Measurements from ENCODE around the gene CFL1. TPM values are rescaled to one million over a fixed set of nuclear protein-coding genes. Genes with fewer than 3 reads are reported as not detected.
A peak's percentile ranks its signal among the peaks of the same experiment; 100 is the strongest.

CFL1 gene
- total and polyA plus RNA-seq, 9 donors: 215 to 693 (median 476) TPM

DNA sequence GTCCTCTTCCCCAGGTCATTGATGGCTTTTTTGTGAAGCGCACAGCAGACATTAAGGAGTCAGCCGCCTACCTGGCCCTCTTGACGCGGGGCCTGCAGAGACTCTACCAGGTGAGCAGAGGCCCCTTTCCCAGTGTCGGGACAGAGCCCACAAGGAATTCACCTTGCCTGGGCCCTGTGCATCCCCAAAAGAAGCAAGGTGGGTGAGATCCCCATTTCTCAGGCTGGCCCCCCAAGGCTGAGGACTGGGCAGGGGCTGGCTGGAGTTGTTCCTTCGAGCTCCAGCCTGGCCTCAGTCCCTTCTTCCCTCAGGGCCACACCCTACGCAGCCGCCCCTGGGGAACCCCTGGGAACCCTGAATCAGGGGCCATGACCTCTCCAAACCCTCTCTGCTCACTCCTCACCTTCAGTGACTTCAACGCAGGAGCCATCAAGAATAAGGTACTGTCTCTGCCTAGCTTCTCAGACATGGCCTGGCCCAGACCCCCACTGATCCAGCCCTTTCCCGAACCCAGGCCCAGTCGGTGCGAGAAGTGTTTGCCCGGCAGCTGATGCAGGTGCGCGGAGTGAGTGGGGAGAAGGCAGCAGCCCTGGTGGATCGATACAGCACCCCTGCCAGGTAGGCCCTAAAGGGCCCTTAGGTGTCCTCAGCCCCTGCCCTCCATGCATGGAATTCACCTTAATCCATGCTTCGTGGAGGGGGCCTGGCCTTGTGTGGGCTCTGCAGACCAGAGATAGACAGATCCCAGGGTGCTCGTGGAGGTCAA, 6.9 kb upstream of the CFL1 start:
- Histone ChIP-seq H3K4me3 (no peak overlapping the region), H3K27ac (no peak overlapping the region), H3K9me3 (no peaks in the 10 kb centered on the region), H3K4me1 (ENCODE audit: insufficient read depth) (no peaks in the 10 kb centered on the region), H3K36me3 (no peaks in the 10 kb centered on the region), H3K27me3 (no peaks in the 10 kb centered on the region)
- peak in 4 of 5 donors; percentile 11 to 26 (median 24) for DNase-seq
- 69 to 80% (median 77%) methylated on average over 18 of the region's 18 CpGs for WGBS, 3 donors
- intact Hi-C loops (cut with DNase I): no loop called here
- TF ChIP-seq EP300 (IDR thresholded peaks at IDR 0.05): no peak
- TF ChIP-seq POLR2A (IDR thresholded peaks at IDR 0.05): no peak
- no peak for TF ChIP-seq CTCF (IDR thresholded peaks at IDR 0.05)

DNA sequence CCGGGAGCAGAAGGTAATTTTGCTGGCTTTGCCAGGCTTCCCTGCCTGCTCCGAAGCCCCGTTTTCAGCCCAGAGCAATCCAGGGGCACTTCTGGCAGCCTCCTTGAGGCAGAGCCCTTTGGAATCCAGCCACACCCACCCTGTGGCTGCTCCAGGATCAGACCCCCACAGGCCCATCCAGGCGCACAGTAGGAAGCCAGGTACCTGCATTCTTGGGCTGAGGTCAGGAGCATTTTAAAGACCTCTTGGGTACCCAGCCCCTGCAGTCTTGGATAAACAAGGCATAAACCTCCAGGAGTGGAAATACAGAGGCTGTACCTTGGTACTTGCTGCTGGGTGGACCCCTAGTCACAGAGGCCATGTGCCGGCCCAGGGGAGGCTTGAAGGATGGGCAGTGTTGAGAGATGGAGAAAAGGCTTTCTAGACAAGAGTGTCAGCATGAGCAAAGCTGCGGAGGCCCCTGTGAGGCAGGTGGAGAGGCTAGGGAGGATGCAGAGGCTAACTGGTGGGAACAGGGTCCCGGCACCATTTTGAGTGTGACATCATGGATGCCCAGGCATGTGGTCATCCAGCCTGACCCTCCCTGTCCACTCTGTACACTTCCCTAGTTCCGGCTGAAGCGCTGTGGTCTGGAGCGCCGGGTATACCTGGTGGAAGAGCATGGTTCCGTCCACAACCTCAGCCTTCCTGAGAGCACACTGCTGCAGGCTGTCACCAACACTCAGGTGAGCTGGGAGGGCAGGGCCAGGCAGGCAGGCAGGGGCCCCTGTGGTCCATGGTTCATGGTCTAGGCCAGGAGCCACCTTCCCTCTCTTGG, 6.1 kb upstream of the CFL1 start:
- Histone ChIP-seq H3K4me1 (ENCODE audit: insufficient read depth) (no peaks in the 10 kb centered on the region), H3K9me3 (no peaks in the 10 kb centered on the region), H3K36me3 (no peaks in the 10 kb centered on the region), H3K27me3 (no peaks in the 10 kb centered on the region), H3K27ac (no peak overlapping the region), H3K4me3 (no peak overlapping the region)
- WGBS, 3 donors: 76 to 79% (median 76%) methylated on average over 12 of the region's 12 CpGs
- intact Hi-C loops (cut with DNase I): no loop called here
- peak in 4 of 5 donors; percentile 7 to 29 (median 24) for DNase-seq
- TF ChIP-seq EP300 (IDR thresholded peaks at IDR 0.05) (no peak), POLR2A (IDR thresholded peaks at IDR 0.05) (no peak), CTCF (IDR thresholded peaks at IDR 0.05) (no peak)

DNA sequence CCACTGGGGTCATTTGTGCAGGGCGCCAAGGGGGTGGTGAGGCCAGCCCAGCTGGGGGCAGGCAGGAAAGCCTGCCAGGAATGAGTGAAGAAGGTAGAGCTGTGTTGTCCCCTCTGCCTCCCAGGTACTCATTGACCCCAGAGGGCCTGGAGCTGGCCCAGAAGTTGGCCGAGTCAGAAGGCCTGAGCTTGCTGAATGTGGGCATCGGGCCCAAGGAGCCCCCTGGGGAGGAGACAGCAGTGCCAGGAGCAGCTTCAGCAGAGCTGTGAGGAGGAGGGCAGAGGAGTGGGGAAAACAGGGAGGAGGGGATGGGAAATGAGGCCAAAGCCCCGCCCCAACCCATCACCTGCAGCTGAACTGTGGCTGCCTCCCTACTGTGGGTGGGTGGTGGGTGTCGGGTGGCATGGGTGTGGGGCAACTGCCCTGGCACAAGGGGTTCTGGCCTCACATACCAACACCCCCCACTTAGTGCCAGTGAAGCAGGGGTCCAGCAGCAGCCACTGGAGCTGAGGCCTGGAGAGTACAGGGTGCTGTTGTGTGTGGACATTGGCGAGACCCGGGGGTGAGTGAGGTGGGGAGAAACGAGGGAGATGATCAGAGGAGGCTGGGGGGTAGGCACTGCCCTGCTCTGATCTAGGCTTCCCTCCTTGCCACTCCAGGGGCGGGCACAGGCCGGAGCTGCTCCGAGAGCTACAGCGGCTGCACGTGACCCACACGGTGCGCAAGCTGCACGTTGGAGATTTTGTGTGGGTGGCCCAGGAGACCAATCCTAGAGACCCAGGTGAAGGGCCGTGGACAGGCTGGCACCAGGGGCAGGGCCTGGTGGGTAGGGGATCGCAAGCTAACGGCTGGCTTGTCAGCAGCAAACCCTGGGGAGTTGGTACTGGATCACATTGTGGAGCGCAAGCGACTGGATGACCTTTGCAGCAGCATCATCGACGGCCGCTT, 5.2 kb upstream of the CFL1 start:
- intact Hi-C loops (cut with DNase I): no loop called here
- no peak overlapping the region for H3K27ac ChIP-seq
- 79 to 82% (median 81%) methylated on average over 24 of the region's 24 CpGs for WGBS, 3 donors
- H3K9me3 ChIP-seq: no peaks in the 10 kb centered on the region
- no peaks in the 10 kb centered on the region for H3K4me1 ChIP-seq (ENCODE audit: insufficient read depth)
- no peak overlapping the region for H3K4me3 ChIP-seq
- TF ChIP-seq POLR2A (IDR thresholded peaks at IDR 0.05): no peak
- TF ChIP-seq EP300 (IDR thresholded peaks at IDR 0.05): no peak
- TF ChIP-seq CTCF (IDR thresholded peaks at IDR 0.05): no peak
- no peaks in the 10 kb centered on the region for H3K36me3 ChIP-seq
- peak in 3 of 5 donors; percentile 23 to 51 (median 29) for DNase-seq
- H3K27me3 ChIP-seq: no peaks in the 10 kb centered on the region

- H3K4me1 ChIP-seq (ENCODE audit: insufficient read depth): no peaks in the 10 kb centered on the region
- no peaks in the 10 kb centered on the region for H3K36me3 ChIP-seq
- TF ChIP-seq CTCF (IDR thresholded peaks at IDR 0.05) (no peak), POLR2A (IDR thresholded peaks at IDR 0.05) (no peak), EP300 (IDR thresholded peaks at IDR 0.05) (no peak)
- no peaks in the 10 kb centered on the region for H3K9me3 ChIP-seq
- intact Hi-C loops (cut with DNase I): no loop called here
- H3K27ac ChIP-seq: peak overlapping the region in 1 of 2 donors; percentile 18
- peak in 3 of 5 donors; percentile 24 to 36 (median 31) for DNase-seq
- no peak overlapping the region for H3K4me3 ChIP-seq
- H3K27me3 ChIP-seq: no peaks in the 10 kb centered on the region
- 73 to 92% (median 81%) methylated on average over 5 of the region's 5 CpGs for WGBS, 3 donors
These were observed 4.3 kb upstream of the CFL1 start for GRCh38 chr11:65862191-65862735.

Data from ovary (tissue), 9 donors.